Smooth muscle cell of the brain vasculature (primary cell): Measurements from ENCODE around the gene LTF.

ENCODE experiments used
- DNase-seq: peaks from one replicate; pipeline ENCODE4 v3.0.0-alpha.2; 2012; ENCODE audit warnings: low read depth, low spot score

Gene LTF

GRCh38 chr3:46491089-46492070 is 26.7 kb upstream of the LTF start:
- DNase-seq = no peak

- no peak for DNase-seq
These were observed 25.8 kb upstream of the LTF start for GRCh38 chr3:46490338-46491084.

GRCh38 chr3:46489875-46490274 is 25.2 kb upstream of the LTF start:
- no peak for DNase-seq

- DNase-seq = no peak
These were observed 24.7 kb upstream of the LTF start for GRCh38 chr3:46489381-46489780.

GRCh38 chr3:46488735-46489361 is 24.1 kb upstream of the LTF start:
- DNase-seq = peak; percentile 72

- no peak for DNase-seq
These were observed 21.1 kb upstream of the LTF start for GRCh38 chr3:46485779-46486175.

GRCh38 chr3:46484911-46485778 is 20.4 kb upstream of the LTF start:
- DNase-seq = no peak

GRCh38 chr3:46484388-46484787 is 19.7 kb upstream of the LTF start:
- no peak for DNase-seq

- no peak for DNase-seq
These were observed 19.1 kb upstream of the LTF start for GRCh38 chr3:46483825-46484224.

- DNase-seq = no peak
These were observed 18.1 kb upstream of the LTF start for GRCh38 chr3:46482632-46483350.

GRCh38 chr3:46481636-46482035 is 16.9 kb upstream of the LTF start:
- no peak for DNase-seq

GRCh38 chr3:46480491-46481195 is 15.9 kb upstream of the LTF start:
- no peak for DNase-seq

- no peak for DNase-seq
These were observed 15.0 kb upstream of the LTF start for GRCh38 chr3:46479696-46480095.

- no peak for DNase-seq
These were observed 14.3 kb upstream of the LTF start for GRCh38 chr3:46479021-46479420.

GRCh38 chr3:46478341-46478740 is 13.6 kb upstream of the LTF start:
- no peak for DNase-seq

- no peak for DNase-seq
These were observed 13.1 kb upstream of the LTF start for GRCh38 chr3:46477756-46478155.

- no peak for DNase-seq
These were observed 12.4 kb upstream of the LTF start for GRCh38 chr3:46477145-46477544.

GRCh38 chr3:46472736-46473135 is 8.0 kb upstream of the LTF start:
- no peak for DNase-seq

GRCh38 chr3:46471371-46471914 is 6.7 kb upstream of the LTF start:
- DNase-seq = no peak

GRCh38 chr3:46470831-46471230 is 6.1 kb upstream of the LTF start:
- DNase-seq = no peak
